Activated CD8-positive, alpha-beta memory T cell treated with anti-CD3 and anti-CD28 coated beads for 24 hours (primary cell): ENCODE data around the gene ISM2.

Experiments
- DNase-seq: peaks from one replicate; pipeline ENCODE4 v3.0.0-alpha.2; 2020

Gene ISM2

GRCh38 chr14:77505031-77505430, 6.4 kb upstream of the ISM2 start:
- no peak for DNase-seq

- DNase-seq, result no peak
Observed at GRCh38 chr14:77503138-77503537, 4.5 kb upstream of the ISM2 start.

GRCh38 chr14:77502109-77502782, 3.6 kb upstream of the ISM2 start:
- DNase-seq, result peak; percentile 11

GRCh38 chr14:77498984-77499527, 440 bp upstream of the ISM2 start:
- peak; percentile 59 for DNase-seq

GRCh38 chr14:77495334-77495733, 3.3 kb downstream of the ISM2 start:
- DNase-seq, result no peak

- DNase-seq, result no peak
Observed at GRCh38 chr14:77491056-77491455, 7.6 kb downstream of the ISM2 start.

GRCh38 chr14:77490347-77490986, 8.1 kb downstream of the ISM2 start:
- no peak for DNase-seq

- no peak for DNase-seq
Observed at GRCh38 chr14:77489041-77489440, 9.6 kb downstream of the ISM2 start.

GRCh38 chr14:77488558-77488957, 10.1 kb downstream of the ISM2 start:
- DNase-seq, result no peak

- DNase-seq, result no peak
Observed at GRCh38 chr14:77485901-77486678, 12.5 kb downstream of the ISM2 start.

GRCh38 chr14:77485256-77485655, 13.4 kb downstream of the ISM2 start:
- DNase-seq, result no peak

- DNase-seq, result no peak
Observed at GRCh38 chr14:77482422-77482821, 16.2 kb downstream of the ISM2 start.

- no peak for DNase-seq
Observed at GRCh38 chr14:77478796-77479195, 19.8 kb downstream of the ISM2 start.

GRCh38 chr14:77478029-77478428, 20.6 kb downstream of the ISM2 start:
- no peak for DNase-seq

- no peak for DNase-seq
Observed at GRCh38 chr14:77475432-77476115, 23.0 kb downstream of the ISM2 start.

GRCh38 chr14:77474479-77475177, 24.0 kb downstream of the ISM2 start:
- DNase-seq, result no peak

GRCh38 chr14:77473921-77474320, 24.7 kb downstream of the ISM2 start:
- DNase-seq, result no peak

- no peak for DNase-seq
Observed at GRCh38 chr14:77470224-77470870, 28.3 kb downstream of the ISM2 start.

GRCh38 chr14:77469539-77469938, 29.1 kb downstream of the ISM2 start:
- DNase-seq, result no peak

- DNase-seq, result no peak
Observed at GRCh38 chr14:77469067-77469505, 29.5 kb downstream of the ISM2 start.

GRCh38 chr14:77467801-77468200, 30.8 kb downstream of the ISM2 start:
- no peak for DNase-seq
